GM21737 (cell line): ENCODE results near the gene UPK1B.
"Not testable (repeated sequence)": the region's sequence is repeated elsewhere in the genome, so short reads cannot be mapped to it uniquely, and the experiment has no call there.

ENCODE experiments used
- ATAC-seq: cut with Tn5 transposase; IDR thresholded peaks from one replicate; pipeline ENCODE4 v1.9.1; 2021; ENCODE audit warnings: mild to moderate bottlenecking, moderate library complexity; ENCODE audit not compliant: unreplicated experiment

UPK1B gene

DNA sequence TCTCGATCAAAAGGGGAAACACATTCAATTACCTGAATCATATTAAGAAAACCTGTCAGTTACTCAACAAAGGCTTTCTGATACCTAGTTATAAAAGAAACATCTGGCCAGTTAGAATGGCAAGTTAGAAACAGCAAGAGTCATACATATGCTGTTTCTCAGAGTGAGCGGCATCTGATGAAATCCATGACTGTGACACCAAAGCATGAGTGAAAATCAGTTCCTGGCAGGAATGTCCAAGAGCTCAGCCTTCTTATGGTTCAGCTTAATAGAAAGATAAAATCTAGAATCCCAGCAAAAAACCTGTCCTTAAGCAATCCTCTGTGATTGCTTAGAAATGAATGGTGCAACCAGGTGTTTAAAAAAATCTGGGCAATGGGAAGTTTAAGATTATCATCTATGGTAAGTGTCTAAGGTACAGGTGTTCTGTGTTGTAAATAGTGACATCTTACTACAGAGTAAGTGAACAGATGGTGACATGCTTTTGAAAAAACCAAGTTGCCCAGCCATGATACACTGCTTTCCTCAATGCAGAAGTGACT, 48.5 kb downstream of the UPK1B start:
- no peak for ATAC-seq

DNA sequence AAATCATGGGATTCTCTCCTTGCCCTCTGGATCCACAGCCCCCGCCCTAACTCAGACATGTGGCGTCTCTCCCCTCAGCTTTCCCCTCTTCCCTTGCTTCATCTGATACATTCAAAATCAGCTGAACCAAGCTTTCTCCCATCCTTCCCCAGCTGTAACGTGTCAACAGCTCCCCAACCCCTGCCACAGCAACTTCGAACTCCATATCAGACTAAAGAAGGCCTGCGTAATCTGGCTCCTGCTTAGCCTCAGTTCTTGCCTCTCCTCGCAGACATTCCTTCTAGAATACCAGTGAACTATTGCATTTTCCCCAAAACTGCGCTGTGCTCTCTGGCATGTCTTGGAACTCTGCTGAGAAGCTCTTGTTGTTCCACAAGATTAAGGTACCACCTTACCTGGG, 49.0 kb downstream of the UPK1B start:
- ATAC-seq = no peak

DNA sequence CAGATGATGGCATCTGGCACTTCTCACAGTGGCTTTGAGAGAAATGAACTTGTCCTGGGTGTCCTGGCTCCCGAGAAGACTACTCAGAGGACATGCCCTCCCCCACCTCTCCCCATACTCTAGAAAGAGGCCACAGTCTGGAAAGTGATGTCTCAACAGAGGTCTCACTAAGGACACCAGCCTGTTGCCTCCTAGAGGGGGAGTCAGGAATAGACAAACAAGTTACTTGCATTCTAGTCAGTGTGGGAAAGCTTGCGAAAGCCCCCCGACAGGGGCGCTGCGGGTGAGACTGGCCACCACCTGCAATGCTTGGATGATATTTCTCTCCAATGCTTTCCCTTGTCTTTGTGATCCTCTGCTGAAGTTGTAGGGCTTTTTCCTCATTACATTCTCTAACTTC, 50.1 kb downstream of the UPK1B start:
- ATAC-seq = no peak

DNA sequence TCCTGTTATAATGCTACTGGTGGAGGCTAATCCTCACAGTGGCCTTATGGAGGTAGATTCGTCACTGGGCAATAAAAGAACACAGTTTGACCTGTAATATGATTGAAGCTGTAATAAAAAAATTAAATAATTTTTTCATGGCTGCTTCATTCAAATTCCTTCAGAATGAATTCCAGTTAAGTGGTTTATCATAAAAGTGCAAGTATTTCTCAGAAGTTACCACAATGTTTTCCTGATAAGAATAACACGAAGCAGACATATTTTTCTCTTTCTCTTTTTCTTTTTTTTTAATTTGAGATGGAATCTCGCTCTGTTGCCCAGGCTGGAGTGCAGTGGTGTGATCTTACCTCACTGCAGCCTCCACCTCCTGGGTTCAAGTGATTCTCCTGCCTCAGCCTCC, 51.7 kb downstream of the UPK1B start:
- ATAC-seq = no peak

DNA sequence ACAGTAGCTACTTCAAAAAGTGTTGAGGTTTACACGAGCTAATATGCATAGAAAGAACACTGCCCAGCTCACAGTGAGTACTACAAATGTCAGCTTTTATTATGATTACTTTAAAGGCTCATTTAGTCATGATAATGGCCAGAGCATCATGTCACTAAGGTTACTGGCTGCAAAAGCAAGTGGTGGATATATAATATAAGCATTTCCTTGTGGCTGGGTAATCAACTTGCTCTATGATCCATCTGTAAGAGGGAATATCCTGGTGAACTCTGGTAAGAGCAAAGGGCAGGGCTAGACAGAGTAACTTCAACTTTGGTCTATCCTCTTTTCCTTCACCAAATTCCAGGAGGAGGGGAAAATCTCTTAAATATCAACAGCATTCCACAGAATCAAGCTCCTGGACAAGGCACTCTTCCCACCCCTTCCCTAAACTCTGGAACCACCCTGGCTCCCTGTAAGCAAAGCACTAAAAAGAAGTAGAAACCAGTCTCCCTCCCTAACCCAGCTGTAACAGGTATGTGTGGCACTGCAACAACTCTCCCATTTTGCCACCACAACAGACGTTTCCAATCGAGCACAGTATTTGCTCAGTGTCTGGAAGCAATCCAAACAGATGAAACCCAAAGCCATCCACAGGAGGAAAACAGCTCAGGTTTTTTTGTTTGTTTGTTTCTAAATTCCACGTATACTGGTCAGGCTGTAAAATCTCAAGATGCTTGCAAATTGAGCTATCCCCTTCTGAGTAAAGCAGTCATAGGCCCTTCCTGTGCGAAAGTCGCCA, 53.9 kb downstream of the UPK1B start:
- ATAC-seq = no peak

DNA sequence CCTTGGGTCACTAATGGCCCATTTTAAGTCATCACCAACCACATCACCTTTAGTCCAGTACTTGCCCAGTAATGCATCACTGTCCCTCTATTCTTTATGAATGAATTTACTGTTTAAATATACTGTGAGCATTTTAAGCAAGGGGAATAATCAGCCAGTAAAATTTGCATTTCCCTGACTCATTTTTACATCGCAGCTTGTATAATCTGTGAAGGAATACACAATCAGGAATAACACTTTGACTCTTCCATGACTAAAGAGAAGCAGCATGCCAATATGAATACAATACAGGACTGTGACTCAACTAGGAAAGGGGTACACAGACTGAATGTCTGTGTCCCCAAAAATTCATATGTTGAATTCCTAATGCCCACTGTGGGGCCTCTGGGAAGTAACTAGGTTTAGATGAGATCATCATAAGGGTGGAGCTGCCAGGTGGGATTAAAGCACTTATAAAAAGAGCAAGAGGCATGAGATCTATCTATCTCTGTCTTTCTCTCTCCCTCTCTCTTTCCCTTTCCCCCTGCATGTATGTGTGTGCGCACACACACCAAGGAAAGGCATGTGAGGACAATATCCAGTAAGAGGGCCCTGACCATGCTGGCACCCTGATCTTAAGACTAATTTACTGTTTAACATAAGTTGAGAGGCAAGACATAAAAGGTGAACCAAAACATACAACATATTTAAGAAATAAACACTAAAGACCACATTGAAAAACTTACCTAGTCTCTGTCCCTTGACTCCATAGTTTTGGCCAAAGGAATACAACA, 55.2 kb downstream of the UPK1B start:
- ATAC-seq = no peak

DNA sequence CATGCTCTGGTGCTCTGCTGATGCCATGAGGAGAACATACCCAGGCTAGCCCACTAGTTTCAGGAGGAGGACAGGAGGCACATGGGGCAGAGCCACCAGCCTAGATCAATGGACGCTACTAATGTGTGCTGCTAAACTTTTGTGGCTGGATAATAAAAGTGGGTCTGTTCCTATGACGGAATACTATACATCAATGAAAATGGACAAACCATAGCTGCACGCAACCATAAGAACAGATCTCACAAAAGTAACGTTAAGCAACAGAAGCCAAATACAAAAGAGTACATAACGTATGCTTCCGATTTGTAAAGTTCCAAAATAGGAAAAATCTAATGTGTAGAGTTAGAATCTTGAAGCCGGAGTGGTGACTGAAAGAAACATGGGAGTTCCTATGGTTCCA, 55.8 kb downstream of the UPK1B start:
- no peak for ATAC-seq

DNA sequence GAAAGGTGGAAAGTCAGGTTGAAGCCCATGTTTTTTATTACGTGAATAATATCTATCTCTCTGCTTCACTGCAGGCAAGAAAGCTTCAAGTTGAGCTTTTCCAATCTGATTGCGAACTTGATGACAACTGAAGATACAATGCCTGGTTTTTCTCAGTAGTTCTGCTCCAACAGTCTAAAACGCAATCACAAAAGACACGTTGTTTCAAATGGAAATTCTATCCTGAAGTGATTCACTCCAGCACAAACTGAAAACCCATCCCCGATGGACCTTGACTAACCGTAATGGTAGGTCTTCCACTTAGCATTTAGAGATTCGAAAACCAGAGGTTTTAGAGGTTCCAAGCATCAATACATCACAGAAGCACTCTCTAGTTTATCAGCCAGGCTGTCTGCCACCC, 56.7 kb downstream of the UPK1B start:
- ATAC-seq = no peak

DNA sequence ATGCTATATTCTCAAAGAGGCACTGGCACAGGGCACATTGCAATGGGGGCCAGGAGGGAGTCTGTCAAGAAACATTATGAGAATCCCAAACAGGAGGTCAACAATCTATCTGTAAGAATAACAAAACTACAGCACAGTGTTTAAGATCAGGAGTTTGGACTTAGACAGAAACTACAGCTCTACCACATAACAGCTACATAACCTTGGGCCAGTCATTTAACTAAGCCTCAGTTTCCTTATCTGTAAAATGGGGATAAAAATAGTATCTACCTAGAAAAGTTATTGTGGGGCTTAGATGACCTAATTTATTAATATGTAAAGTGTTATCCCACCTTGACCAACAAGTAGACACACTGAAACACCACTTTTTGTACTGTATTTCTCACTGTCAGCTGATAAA, 57.3 kb downstream of the UPK1B start:
- no peak for ATAC-seq

DNA sequence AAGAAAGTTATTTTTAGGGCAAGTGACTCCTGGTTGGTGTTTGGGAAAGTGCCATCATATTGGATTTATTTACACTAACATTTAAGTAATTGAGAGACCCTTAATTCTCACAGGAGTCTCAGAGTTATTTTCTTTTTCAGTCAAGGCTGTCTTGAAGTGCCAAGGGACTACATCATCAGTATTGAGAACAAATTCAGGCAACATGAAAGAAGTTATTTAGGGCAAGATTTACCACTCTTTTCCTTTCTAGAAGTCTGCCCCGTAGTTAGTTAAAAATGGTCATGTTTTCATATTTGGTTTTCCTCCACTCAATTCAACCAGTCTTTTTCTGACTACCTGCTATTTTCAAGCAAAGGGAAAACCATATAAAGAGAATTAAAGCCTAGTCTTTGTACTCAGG, 61.2 kb downstream of the UPK1B start:
- no peak for ATAC-seq

DNA sequence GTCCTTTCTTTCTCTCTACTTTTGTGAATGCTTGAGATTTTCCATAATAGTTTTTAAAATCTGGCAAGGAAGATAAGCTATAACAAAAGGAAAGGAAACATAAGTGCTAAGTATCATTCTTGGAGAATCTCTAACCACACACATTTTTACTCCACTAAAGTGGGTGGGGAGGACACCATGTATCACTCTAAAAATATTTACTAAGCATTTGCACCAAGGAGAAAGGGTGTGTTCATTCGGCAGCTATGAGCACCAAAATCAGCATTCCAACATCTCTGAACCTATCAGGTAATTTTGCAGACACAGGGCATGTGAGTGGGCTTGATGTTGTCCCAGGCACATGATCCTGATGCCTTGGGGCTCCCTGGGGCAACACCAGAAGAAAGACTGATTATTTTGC, 61.8 kb downstream of the UPK1B start:
- no peak for ATAC-seq

DNA sequence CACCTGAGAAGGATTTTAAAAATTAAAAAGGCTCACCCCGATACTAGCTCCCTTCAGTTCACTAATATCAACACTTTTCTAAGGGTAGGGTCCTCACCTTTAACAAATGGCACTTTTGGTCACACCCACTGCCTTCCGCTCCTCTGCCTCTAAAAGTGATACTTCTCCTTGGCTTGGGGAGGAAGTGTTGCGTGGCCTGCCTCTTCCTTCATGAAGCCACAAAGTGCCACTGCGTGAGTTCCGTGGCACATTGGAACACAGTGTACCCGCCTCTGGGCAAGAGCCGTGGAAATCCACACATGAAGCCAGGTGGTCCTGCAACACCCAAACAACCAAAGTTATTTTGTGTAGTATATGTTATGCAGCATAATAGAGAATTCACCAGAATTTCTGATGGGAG, 63.4 kb downstream of the UPK1B start:
- no peak for ATAC-seq

DNA sequence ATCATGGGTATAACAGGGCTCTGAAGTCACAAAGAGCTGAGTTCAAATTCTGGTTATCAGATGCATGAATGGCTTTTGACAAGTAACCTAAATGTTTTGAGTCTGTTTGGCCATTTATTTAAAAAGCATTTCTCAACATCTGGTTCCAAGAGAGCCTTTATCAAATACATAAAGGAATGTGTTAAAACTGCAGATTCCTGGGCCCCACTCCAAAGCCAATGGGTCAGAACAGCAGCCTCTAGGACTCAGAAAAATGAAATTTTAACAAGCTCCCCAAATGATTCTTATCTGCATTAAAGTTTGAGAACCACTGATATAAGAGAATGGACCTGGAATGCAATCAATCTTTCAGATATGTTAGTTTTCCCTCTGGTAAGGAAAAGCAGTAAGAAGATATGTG, 63.9 kb downstream of the UPK1B start:
- no peak for ATAC-seq

DNA sequence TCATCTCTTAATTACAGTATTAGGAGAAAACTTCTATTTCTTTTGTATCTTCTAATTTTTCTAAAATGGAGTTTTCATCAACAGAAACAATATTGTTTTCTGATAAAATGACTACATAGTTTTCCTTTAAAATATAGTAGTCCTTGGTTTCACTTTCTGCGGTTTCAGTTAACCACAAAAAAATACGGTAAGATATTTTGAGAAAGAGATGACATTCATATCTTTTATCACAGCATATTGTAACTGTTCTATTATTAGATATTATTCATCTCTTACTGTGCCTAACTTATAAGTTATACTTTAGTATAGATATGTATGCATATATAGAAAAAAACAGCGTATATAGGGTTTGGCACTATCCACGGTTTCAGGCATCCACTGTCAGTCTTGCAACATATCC, 65.0 kb downstream of the UPK1B start:
- no peak for ATAC-seq

DNA sequence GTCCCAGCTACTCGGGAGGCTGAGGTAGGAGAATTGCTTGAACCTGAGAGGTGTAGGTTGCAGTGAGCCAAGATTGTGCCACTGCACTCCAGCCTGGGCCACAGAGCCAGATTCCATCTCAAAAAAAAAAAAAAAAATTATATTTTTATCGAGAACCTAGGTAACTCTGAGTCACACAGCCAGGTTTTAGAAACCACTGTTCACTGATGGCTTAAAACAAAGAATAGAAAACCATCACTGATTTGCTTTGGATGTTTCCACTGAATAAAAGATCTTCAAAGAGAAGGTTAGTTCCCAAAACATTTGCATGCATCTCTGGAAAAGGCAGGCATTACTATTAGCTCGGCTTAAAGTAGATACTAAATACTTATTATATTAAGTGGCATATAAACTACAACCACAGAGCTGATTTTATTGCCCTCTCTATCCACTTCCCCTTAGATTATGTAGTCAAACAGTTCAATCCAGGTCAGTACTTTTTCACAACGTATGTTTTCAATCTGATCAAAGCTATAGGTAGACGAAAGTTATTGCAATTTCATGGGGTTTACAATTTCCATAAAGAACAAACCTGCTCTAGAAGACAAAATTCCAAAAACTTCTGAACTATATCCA, 65.9 kb downstream of the UPK1B start:
- ATAC-seq = no peak

DNA sequence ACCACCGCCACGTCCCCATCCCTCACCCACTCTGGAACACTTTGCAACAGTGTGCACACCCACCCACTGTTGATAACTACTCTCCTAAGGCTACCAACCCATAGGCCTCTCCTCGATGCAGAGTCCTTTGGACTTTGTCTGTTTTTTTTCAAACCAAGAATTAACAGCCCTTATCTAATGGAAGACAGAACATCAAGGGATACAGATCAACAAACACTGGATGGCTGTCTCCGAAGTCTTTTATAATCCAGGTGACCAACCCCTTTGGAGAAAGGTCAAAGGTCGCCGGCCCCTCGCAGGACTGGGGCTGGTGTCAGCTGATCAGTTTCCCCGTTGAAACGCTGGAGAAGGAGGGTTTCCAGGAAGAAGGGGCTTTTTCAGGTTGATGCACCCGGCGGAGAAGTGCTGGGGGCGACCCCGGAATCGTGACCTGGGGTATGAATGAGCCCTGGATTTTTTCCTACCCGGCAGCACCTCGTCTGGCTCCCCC, 66.7 kb downstream of the UPK1B start:
- ATAC-seq = peak; percentile 11

DNA sequence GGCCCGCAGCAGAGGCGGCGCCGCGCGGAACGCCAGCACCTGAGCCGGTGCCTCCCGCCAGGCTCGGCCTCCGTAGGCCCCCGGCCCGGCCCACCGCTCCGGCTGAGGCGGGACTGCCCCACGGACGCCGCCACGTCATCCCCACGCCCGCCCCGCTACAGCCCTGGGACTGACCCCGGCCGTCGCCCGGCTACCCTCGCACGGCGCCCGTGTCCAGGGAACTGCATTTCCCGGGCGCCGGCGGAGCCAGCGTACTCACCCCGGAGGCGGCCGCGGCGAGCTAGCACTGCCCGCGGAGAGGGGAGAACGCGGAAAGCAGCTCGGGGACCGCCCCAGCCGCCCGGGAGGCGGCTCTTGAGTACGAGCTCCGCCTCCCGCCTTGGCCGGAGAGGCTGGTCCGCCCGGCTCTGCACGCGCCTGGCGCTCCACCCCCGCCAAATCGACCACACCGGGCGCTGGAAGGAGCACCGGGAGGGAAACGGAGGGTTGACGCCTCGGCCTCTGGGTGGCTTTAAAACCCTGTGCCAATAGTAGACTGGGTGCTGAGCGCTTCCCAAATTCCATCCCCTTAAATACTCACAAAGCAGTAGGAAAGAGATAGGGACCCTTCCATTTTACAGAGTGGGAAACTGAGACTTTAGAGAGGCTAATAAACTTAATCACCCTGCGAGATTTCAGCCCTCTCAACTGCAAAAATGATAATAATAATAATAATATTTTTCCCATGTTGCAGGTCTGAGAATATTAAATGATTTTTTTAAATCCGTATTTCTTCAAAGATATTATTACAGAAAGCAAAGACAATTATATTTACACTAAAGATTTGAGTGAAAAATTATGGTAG, 67.4 kb downstream of the UPK1B start, which contains the start of gene B4GALT4:
Gene B4GALT4, minus strand, starts transcription at position 288 of the 844 bp plus-strand sequence. CDS start 10,779 bp downstream, outside the sequence.
- ATAC-seq = peak; percentile 91

DNA sequence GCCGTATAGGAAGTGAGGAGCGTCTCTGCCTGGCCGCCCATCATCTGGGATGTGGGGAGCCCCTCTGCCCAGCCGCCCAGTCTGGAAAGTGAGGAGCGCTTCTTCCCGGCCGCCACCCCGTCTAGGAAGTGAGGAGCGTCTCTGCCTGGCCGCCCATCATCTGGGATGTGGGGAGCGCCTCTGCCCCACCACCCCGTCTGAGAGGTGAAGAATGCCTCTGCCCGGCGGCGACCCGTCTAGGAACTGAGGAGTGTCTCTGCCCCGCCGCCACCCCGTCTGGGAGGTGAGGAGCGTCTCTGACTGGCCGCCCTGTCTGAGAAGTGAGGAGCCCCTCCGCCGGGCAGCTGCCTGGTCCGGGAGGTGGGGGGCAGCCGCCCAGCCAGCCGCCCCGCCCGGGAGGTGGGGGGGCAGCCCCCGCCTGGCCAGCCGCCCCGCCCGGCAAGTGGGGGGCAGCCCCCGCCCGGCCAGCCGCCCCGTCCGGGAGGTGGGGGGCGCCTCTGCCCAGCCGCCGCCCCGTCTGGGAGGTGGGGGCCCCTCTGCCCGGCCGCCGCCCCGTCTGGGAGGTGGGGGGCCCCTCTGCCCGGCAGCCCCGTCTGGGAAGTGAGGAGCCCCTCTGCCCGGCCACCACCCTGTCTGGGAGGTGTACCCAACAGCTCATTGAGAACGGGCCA, 69.1 kb downstream of the UPK1B start:
- not testable (repeated sequence) for ATAC-seq

DNA sequence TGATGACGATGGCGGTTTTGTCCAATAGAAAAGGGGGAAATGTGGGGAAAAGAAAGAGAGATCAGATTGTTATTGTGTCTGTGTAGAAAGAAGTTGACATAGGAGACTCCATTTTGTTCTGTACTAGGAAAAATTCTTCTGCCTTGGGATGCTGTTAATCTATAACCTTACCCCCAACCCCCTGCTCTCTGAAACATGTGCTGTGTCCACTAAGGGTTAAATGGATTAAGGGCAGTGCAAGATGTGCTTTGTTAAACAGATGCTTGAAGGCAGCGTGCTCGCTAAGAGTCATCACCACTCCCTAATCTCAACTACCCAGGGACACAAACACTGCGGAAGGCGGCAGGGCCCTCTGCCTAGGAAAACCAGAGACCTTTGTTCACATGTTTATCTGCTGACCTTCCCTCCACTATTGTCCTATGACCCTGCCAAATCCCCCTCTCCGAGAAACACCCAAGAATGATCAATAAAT, 69.7 kb downstream of the UPK1B start:
- not testable (repeated sequence) for ATAC-seq

DNA sequence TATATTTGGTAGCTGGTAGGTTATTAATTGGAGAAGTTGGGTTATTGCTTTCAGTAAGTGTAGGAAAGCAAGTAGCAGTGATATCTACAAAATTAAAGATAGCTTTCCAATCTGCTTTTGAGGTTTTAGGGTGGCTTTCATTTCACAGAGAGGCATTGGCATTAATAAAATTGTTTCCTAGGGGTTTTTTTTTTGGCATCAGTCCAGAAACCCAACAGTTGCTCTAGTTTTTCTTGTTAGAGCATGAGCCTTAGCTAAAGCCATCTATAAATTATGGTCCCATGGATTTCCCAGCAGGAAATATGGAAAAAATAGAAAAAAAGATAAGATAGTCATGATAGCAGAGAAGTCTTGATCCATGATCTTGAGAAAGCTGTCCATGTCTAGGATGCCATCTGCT, 70.3 kb downstream of the UPK1B start:
- no peak for ATAC-seq
